ENCODE results near the gene ADAP1.

Gene ADAP1

DNA sequence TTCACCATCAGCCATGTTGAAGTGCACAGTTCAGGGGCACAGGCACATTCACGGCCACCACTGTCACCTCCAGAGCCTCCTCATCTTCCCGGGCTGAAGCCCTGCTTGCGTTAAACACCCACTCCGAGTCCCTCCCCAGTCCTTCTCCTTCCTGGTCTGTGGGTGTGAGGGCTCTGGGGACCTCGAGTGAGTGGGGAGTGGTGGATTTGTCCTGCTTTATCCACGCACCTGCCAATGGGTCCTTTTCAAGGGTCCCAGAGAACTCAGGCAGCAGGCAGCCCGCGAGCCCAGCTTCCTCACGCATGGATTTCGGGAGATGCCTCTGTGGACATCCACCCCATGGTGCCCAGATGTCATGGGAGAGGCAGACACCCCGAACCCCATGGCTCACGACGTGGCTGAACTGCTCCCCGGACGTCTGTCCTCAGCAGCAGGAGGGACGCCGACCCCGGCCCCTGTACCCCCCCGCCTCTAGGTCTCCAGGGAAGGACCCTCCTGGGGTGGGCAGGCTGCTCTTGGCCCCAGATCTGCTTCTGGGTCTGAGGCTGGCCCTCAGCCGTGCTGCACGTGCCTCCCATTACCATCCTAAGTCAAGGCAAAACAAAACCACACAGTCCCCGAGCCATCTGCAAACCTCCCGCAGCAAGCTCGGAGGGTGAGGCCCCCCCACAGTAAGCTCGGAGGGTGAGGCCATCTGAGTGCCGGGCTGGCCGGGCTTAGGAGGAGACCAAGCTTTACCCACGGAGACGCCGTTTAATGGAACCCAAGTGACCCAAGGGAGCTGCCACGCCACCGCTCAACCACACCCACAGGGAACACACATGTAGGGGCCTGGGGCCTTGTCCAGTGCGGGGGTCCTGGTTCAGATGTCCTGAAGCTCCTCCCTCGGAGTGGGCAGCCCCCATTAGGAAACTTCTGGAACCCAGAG is 37.5 kb upstream of the ADAP1 start:
- Histone ChIP-seq H3K27ac (ENCODE audit: insufficient read depth in 1 of 2, low read depth in 1 of 2, low read length in 2 of 2, poor library complexity in 1 of 2, severe bottlenecking in 2 of 2) (no peak overlapping the region), H3K4me3 (ENCODE audit: control insufficient read depth in 1 of 7, extremely low read depth in 1 of 7, insufficient read depth in 4 of 7, low read depth in 2 of 7, low read length in 6 of 7) (no peak overlapping the region), H3K27me3 (replicated peaks in 2 of 5; ENCODE audit: control insufficient read depth in 4 of 5, insufficient read depth in 5 of 5, low read length in 4 of 5) (peaks cover 0 to 19% (median 2%) of the 10 kb centered on the region in 5 experiments), H3K4me1 (ENCODE audit: control extremely low read depth in 1 of 4, control insufficient read depth in 4 of 4, insufficient read depth in 4 of 4, low read length in 3 of 4) (peaks cover 0 to 28% (median 22%) of the 10 kb centered on the region in 4 experiments), H3K36me3 (ENCODE audit: control insufficient read depth in 4 of 4, insufficient read depth in 4 of 4, low read length in 3 of 4) (peaks cover 0 to 5% (median 0%) of the 10 kb centered on the region in 4 experiments), H3K9me3 (ENCODE audit: control extremely low read depth in 1 of 5, control insufficient read depth in 4 of 5, insufficient read depth in 2 of 5, low read depth in 1 of 5, low read length in 4 of 5) (no peaks in the 10 kb centered on the region)
- CTCF ChIA-PET, result interaction anchor here (0.7 to 9.1 kb wide), 32 partner anchors 7 to 184 kb away, joined by 3 to 160 read pairs (median 11); partner anchors contain the start of genes COX19, CYP2W1, GPER1 and GPR146
- POLR2A ChIA-PET, result interaction anchor here (1.9 to 2.1 kb wide), 2 partner anchors 17 to 74 kb away, joined by 8 to 9 read pairs; partner anchors contain the start of gene COX19
- DNase-seq, result no peak
- WGBS (ENCODE audit: insufficient coverage), result 91% methylated on average over 21 of the region's 34 CpGs

GRCh38 chr7:990933-991728 is 36.7 kb upstream of the ADAP1 start:
- Histone ChIP-seq H3K36me3 (ENCODE audit: control insufficient read depth in 4 of 4, insufficient read depth in 4 of 4, low read length in 3 of 4) (peaks cover 0 to 5% (median 0%) of the 10 kb centered on the region in 4 experiments), H3K4me3 (ENCODE audit: control insufficient read depth in 1 of 7, extremely low read depth in 1 of 7, insufficient read depth in 4 of 7, low read depth in 2 of 7, low read length in 6 of 7) (no peak overlapping the region), H3K27me3 (replicated peaks in 2 of 5; ENCODE audit: control insufficient read depth in 4 of 5, insufficient read depth in 5 of 5, low read length in 4 of 5) (peaks cover 0 to 28% (median 2%) of the 10 kb centered on the region in 5 experiments), H3K9me3 (ENCODE audit: control extremely low read depth in 1 of 5, control insufficient read depth in 4 of 5, insufficient read depth in 2 of 5, low read depth in 1 of 5, low read length in 4 of 5) (no peaks in the 10 kb centered on the region), H3K27ac (ENCODE audit: insufficient read depth in 1 of 2, low read depth in 1 of 2, low read length in 2 of 2, poor library complexity in 1 of 2, severe bottlenecking in 2 of 2) (no peak overlapping the region), H3K4me1 (ENCODE audit: control extremely low read depth in 1 of 4, control insufficient read depth in 4 of 4, insufficient read depth in 4 of 4, low read length in 3 of 4) (peaks cover 0 to 20% (median 13%) of the 10 kb centered on the region in 4 experiments)
- no peak for DNase-seq
- 90% methylated on average over 14 of the region's 35 CpGs for WGBS (ENCODE audit: insufficient coverage)
- POLR2A ChIA-PET, result no interaction called here
- CTCF ChIA-PET, result interaction anchor here (1.0 to 9.1 kb wide), 6 partner anchors 14 to 152 kb away, joined by 4 to 160 read pairs (median 22); partner anchors contain the start of gene COX19

GRCh38 chr7:990352-990932 is 36.0 kb upstream of the ADAP1 start:
- CTCF ChIA-PET, result interaction anchor here (1.0 to 9.1 kb wide), 2 partner anchors 74 to 153 kb away, joined by 4 to 160 read pairs; no protein-coding TSS in a partner anchor
- 96% methylated on average over 35 of the region's 36 CpGs for WGBS (ENCODE audit: insufficient coverage)
- no peaks in the 10 kb centered on the region for H3K9me3 ChIP-seq (ENCODE audit: control extremely low read depth in 1 of 5, control insufficient read depth in 4 of 5, insufficient read depth in 2 of 5, low read depth in 1 of 5, low read length in 4 of 5)

DNA sequence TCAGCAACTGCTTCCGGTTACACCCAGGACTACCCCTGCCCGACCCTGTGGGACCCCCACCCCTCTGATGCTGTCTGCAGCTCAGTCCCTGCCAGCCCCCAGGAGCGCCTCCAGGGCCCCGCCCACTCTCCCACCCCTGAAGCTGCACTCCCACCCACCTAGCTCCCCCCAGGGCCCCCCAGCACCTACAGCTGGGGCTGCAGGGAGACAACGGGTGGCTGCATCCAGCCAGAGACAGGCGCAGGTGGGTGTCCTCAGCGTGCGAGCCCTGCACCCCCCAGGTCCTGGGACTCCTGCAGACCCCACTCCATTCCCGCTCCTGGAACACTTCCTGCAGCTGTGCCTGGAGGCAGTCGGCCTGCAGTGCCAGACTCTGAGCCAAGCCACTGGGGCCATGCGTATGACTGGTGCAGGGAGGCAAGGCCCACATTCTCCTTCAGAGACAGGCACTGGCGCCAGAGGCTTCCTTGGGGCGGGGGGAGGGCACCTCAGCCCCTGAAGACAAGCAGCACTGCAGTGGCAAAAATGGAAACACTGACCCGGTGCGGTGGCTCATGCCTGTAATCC is 34.6 kb upstream of the ADAP1 start:
- ChIA-PET POLR2A (interaction anchor here (0.6 kb wide), 1 partner anchor 76 kb away, joined by 8 read pairs; no protein-coding TSS in a partner anchor), CTCF (interaction anchor here (2.3 kb wide), 1 partner anchor 77 kb away, joined by 9 read pairs; no protein-coding TSS in a partner anchor)
- 83% methylated on average over 12 of the region's 15 CpGs for WGBS (ENCODE audit: insufficient coverage)
- no peak for DNase-seq
- Histone ChIP-seq H3K27ac (ENCODE audit: insufficient read depth in 1 of 2, low read depth in 1 of 2, low read length in 2 of 2, poor library complexity in 1 of 2, severe bottlenecking in 2 of 2) (no peak overlapping the region), H3K4me3 (ENCODE audit: control insufficient read depth in 1 of 7, extremely low read depth in 1 of 7, insufficient read depth in 4 of 7, low read depth in 2 of 7, low read length in 6 of 7) (no peak overlapping the region), H3K9me3 (ENCODE audit: control extremely low read depth in 1 of 5, control insufficient read depth in 4 of 5, insufficient read depth in 2 of 5, low read depth in 1 of 5, low read length in 4 of 5) (no peaks in the 10 kb centered on the region), H3K27me3 (replicated peaks in 2 of 5; ENCODE audit: control insufficient read depth in 4 of 5, insufficient read depth in 5 of 5, low read length in 4 of 5) (peaks cover 0 to 36% (median 2%) of the 10 kb centered on the region in 5 experiments), H3K4me1 (ENCODE audit: control extremely low read depth in 1 of 4, control insufficient read depth in 4 of 4, insufficient read depth in 4 of 4, low read length in 3 of 4) (peaks cover 0 to 19% (median 10%) of the 10 kb centered on the region in 4 experiments), H3K36me3 (ENCODE audit: control insufficient read depth in 4 of 4, insufficient read depth in 4 of 4, low read length in 3 of 4) (no peaks in the 10 kb centered on the region)

More at GRCh38 chr7:990352-990932, 36.0 kb upstream of the ADAP1 start:
- Histone ChIP-seq H3K4me3 (ENCODE audit: control insufficient read depth in 1 of 7, extremely low read depth in 1 of 7, insufficient read depth in 4 of 7, low read depth in 2 of 7, low read length in 6 of 7) (no peak overlapping the region), H3K36me3 (ENCODE audit: control insufficient read depth in 4 of 4, insufficient read depth in 4 of 4, low read length in 3 of 4) (peaks cover 0 to 4% (median 0%) of the 10 kb centered on the region in 4 experiments), H3K27me3 (replicated peaks in 2 of 5; ENCODE audit: control insufficient read depth in 4 of 5, insufficient read depth in 5 of 5, low read length in 4 of 5) (peaks cover 0 to 35% (median 2%) of the 10 kb centered on the region in 5 experiments), H3K27ac (ENCODE audit: insufficient read depth in 1 of 2, low read depth in 1 of 2, low read length in 2 of 2, poor library complexity in 1 of 2, severe bottlenecking in 2 of 2) (no peak overlapping the region), H3K4me1 (ENCODE audit: control extremely low read depth in 1 of 4, control insufficient read depth in 4 of 4, insufficient read depth in 4 of 4, low read length in 3 of 4) (peaks cover 0 to 19% (median 11%) of the 10 kb centered on the region in 4 experiments)
- POLR2A ChIA-PET, result no interaction called here
- no peak for DNase-seq

GRCh38 chr7:988426-988911 is 34.0 kb upstream of the ADAP1 start:
- no peaks in the 10 kb centered on the region for H3K36me3 ChIP-seq (ENCODE audit: control insufficient read depth in 4 of 4, insufficient read depth in 4 of 4, low read length in 3 of 4)
- peaks cover 0 to 36% (median 2%) of the 10 kb centered on the region in 5 experiments for H3K27me3 ChIP-seq (replicated peaks in 2 of 5; ENCODE audit: control insufficient read depth in 4 of 5, insufficient read depth in 5 of 5, low read length in 4 of 5)
- no peak for DNase-seq
- ChIA-PET POLR2A (interaction anchor here (0.6 kb wide), 1 partner anchor 75 kb away, joined by 8 read pairs; no protein-coding TSS in a partner anchor), CTCF (interaction anchor here (2.3 kb wide), 1 partner anchor 78 kb away, joined by 9 read pairs; no protein-coding TSS in a partner anchor)
- H3K4me1 ChIP-seq (ENCODE audit: control extremely low read depth in 1 of 4, control insufficient read depth in 4 of 4, insufficient read depth in 4 of 4, low read length in 3 of 4), result peaks cover 0 to 14% (median 5%) of the 10 kb centered on the region in 4 experiments
- WGBS (ENCODE audit: insufficient coverage), result 6% methylated on average over 21 of the region's 24 CpGs
- H3K9me3 ChIP-seq (ENCODE audit: control extremely low read depth in 1 of 5, control insufficient read depth in 4 of 5, insufficient read depth in 2 of 5, low read depth in 1 of 5, low read length in 4 of 5), result no peaks in the 10 kb centered on the region
- no peak overlapping the region for H3K27ac ChIP-seq (ENCODE audit: insufficient read depth in 1 of 2, low read depth in 1 of 2, low read length in 2 of 2, poor library complexity in 1 of 2, severe bottlenecking in 2 of 2)
- no peak overlapping the region for H3K4me3 ChIP-seq (ENCODE audit: control insufficient read depth in 1 of 7, extremely low read depth in 1 of 7, insufficient read depth in 4 of 7, low read depth in 2 of 7, low read length in 6 of 7)

- H3K27me3 ChIP-seq (replicated peaks in 2 of 5; ENCODE audit: control insufficient read depth in 4 of 5, insufficient read depth in 5 of 5, low read length in 4 of 5), result peaks cover 0 to 36% (median 2%) of the 10 kb centered on the region in 5 experiments
- H3K36me3 ChIP-seq (ENCODE audit: control insufficient read depth in 4 of 4, insufficient read depth in 4 of 4, low read length in 3 of 4), result no peaks in the 10 kb centered on the region
- POLR2A ChIA-PET, result no interaction called here
Measured at GRCh38 chr7:987909-988308, 33.4 kb upstream of the ADAP1 start.

More at GRCh38 chr7:987909-988308, 33.4 kb upstream of the ADAP1 start:
- no peak overlapping the region for H3K4me3 ChIP-seq (ENCODE audit: control insufficient read depth in 1 of 7, extremely low read depth in 1 of 7, insufficient read depth in 4 of 7, low read depth in 2 of 7, low read length in 6 of 7)
- H3K9me3 ChIP-seq (ENCODE audit: control extremely low read depth in 1 of 5, control insufficient read depth in 4 of 5, insufficient read depth in 2 of 5, low read depth in 1 of 5, low read length in 4 of 5), result no peaks in the 10 kb centered on the region
- no peak overlapping the region for H3K27ac ChIP-seq (ENCODE audit: insufficient read depth in 1 of 2, low read depth in 1 of 2, low read length in 2 of 2, poor library complexity in 1 of 2, severe bottlenecking in 2 of 2)
- 34% methylated on average over 5 of the region's 6 CpGs for WGBS (ENCODE audit: insufficient coverage)
- H3K4me1 ChIP-seq (ENCODE audit: control extremely low read depth in 1 of 4, control insufficient read depth in 4 of 4, insufficient read depth in 4 of 4, low read length in 3 of 4), result peaks cover 0 to 9% (median 2%) of the 10 kb centered on the region in 4 experiments
- DNase-seq, result no peak
- CTCF ChIA-PET, result interaction anchor here (2.3 kb wide), 1 partner anchor 78 kb away, joined by 9 read pairs; no protein-coding TSS in a partner anchor

Data from common myeloid progenitor, CD34-positive (primary cell).